ENCODE measurements around the gene OR56A1.

OR56A1 gene

GRCh38 chr11:5986885-5987284, 43.7 kb downstream of the OR56A1 start, which contains the start of gene OR52L1:
Gene OR52L1, minus strand, starts transcription at chr11:5986985. Its CDS starts 55 bp downstream, at chr11:5986930.
- no peak for DNase-seq

GRCh38 chr11:5983443-5983842, 47.1 kb downstream of the OR56A1 start:
- DNase-seq, result no peak

GRCh38 chr11:5973530-5973929, 57.0 kb downstream of the OR56A1 start:
- no peak for DNase-seq

Measured in retina (tissue), 1 donor.